ELR (cell line): ENCODE measurements around the gene ANXA6.
A peak's percentile ranks its signal among the peaks of the same experiment; 100 is the strongest.

Experiments used
- DNase-seq: peaks from one replicate; pipeline ENCODE4 v3.0.0-alpha.2; 2015; ENCODE audit warnings: low read depth

ANXA6 gene

GRCh38 chr5:151101151-151101550 lies 56.4 kb downstream of the ANXA6 start:
- no peak for DNase-seq

GRCh38 chr5:151100681-151101080 lies 56.9 kb downstream of the ANXA6 start:
- DNase-seq: no peak

- no peak for DNase-seq
Observed at GRCh38 chr5:151098768-151099121, 58.8 kb downstream of the ANXA6 start.

DNA sequence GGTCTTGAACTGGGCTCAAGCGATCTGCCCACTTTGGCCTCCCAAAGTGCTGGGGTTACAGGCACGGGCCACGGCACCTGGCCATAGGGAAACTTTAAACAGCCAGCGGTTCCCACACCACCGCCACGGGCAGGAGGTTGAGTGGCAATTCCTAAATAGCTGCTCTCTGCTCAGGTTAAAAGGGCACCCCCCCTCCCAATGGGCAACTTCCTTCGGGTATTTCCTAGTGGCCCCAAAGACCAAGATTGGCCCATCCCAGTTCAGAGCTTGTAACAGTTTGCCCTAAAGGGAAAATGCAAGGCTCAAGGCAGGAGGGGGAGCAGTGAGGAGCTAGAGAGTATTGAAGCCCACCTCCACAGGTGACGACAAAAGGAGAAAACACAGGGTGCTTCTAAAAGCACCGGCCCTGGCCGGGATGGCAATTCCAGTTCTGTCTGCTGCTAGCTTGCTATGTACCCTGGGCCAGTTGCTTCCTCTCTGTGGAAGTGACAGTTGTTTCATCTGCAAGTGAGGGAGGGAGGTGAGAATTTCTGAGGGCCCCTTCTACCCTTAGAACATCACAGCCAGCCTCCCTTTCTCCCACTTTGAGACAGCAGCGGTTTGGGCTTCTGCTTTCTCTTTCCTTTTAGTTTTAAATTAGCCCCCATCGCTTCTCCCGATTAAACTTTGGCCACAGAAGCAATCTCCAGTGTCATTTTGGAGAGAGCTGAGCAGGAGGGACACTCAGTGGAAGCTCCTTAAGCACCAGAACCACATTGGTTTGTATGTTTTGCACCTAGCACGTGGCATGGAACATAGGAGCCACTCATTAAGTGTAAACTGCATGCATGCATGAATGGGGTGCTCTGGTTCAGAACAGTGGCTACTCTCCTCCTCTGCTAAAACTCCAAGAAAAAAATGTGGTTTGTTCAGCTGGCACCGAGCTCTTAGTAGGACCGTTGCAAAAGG lies 59.5 kb downstream of the ANXA6 start:
- no peak for DNase-seq

- no peak for DNase-seq
Observed at GRCh38 chr5:151097061-151097460, 60.5 kb downstream of the ANXA6 start.

- no peak for DNase-seq
Observed at GRCh38 chr5:151096001-151096373, 61.6 kb downstream of the ANXA6 start.

GRCh38 chr5:151095341-151096000 lies 62.1 kb downstream of the ANXA6 start:
- DNase-seq: peak; percentile 27

GRCh38 chr5:151094852-151095245 lies 62.7 kb downstream of the ANXA6 start:
- no peak for DNase-seq

DNA sequence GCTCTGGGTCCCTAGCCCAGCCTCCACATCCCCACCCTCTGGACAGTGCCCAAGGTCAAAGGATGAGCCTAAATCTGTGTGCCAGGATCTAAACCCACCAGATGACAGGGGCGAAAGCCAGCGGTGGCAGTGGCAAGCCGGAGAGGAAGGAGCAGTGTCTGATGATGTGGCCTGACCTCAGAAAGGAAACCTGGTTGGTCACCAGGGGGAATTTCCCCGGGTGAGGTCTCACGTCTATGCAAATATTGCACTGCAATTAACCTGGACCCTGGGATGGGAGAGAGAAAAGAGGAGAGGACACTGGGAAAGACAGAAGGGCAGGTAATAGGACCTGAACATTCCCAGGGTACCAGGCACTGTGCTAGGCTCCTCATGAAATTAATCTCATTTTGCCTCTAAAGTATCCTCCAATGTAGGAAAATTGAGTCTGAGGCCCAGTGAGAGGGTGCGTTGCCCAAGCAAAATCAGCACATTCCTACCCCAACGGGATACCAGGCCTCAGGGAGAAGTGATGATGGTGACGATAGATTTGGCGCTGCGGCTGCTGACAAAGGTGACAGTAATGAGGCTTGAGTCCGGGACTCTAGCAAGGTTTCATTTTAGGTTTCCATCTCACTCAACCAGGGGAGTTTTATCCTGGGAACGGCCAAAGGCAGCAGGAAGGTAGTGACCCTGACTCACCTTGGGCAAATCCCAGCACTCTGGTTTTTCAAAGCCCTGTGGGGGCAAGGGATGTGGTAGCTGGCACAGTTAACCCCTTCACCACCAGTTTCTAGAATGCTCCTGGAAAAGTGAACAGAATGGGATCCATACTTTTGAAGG lies 63.3 kb downstream of the ANXA6 start:
- peak; percentile 89 for DNase-seq

DNA sequence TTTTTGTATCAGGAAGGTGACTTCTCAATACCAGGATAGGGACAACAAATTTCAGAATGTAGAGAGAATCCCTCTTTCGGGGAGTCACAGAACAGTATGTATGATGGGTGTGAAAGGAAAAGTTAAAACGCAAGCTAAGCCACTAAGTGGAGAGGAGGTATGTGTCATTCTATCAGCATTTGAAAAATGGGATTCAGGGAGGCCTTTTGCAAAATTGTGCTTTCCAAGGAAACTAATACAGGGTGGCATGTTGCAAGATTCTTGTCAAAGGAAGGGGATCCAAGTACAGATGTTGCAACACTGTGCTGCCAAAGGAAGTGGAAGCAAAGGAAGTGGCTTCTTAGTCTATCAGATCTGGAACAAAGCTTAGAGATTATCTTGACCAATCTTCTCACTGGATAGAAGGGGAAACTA lies 64.1 kb downstream of the ANXA6 start:
- DNase-seq: peak; percentile 98

DNA sequence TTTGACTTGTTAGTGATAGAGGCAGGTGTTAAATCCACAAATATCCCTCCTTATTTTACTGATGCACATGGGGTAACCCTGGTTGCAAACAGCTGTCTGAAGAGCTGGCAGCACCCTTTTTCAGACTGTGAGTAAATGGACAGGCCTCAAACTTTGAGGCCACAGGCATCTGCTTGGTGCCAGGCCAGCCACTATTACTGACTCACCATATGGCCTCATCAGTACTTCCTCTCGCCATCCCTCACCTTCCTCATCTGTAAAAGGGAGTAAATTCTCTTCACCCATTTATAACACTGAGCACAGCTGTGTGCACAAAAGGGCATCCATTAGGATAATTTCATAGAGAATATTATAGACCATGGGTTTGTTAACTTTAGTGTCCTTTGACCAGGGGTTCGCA lies 64.8 kb downstream of the ANXA6 start:
- peak; percentile 89 for DNase-seq

DNA sequence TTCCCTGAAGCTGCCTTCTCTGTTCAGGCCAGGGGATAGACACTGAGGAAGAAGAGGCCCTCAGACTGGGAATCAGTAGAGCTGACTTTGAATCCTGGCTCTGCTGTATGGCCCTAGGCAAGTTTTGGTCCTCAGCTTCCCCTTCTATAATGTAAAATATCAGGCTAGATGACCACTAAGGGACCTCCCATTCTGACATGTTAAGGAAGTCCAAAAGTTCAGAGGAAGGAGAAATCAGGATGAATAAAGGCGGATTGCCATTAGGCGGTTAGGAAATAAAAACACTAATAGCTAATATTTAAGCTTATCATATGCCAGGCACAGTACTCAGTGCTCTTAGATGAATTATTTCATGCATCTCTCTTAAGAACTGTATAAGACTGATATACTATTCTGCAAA lies 67.9 kb downstream of the ANXA6 start:
- no peak for DNase-seq

DNA sequence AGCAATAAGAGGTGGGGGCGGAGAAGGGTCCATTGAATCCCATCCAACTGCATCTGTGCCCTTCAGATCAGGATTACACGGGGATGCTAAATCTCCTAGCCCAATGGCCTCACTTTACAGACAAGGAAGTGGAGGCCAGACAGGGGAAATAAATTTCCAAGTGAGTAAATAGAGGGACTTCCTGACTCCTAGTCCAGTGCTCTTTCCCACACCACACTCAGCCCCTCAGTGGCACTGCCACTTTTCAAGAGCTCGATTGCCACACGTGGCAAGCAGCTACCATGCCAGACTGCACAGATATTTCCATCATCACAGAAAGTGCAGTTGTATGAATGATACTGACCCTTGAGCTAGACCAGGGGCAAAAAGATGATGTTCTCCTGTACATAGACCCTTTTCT lies 68.6 kb downstream of the ANXA6 start:
- DNase-seq: no peak

DNA sequence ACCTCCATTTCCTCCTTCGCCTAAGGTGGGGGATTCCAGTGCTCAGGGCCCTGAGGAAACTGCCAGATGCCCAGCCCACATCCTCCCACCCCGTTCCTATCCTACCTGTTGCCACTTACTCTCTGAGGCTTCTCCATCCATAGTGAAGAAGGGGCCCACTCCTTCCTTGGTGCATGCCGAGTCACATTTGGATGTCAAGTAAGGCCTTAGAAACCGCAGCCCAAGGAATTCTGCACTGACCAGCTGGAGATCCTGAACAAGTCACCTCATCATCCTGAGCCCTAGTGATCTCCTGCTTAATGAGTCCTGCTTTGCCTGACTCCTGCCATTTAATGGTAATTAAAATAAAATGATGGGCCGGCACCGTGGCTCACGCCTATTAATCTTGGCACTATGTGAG lies 70.1 kb downstream of the ANXA6 start:
- DNase-seq: peak; percentile 48

GRCh38 chr5:151086905-151087360 lies 70.6 kb downstream of the ANXA6 start:
- peak; percentile 76 for DNase-seq

DNA sequence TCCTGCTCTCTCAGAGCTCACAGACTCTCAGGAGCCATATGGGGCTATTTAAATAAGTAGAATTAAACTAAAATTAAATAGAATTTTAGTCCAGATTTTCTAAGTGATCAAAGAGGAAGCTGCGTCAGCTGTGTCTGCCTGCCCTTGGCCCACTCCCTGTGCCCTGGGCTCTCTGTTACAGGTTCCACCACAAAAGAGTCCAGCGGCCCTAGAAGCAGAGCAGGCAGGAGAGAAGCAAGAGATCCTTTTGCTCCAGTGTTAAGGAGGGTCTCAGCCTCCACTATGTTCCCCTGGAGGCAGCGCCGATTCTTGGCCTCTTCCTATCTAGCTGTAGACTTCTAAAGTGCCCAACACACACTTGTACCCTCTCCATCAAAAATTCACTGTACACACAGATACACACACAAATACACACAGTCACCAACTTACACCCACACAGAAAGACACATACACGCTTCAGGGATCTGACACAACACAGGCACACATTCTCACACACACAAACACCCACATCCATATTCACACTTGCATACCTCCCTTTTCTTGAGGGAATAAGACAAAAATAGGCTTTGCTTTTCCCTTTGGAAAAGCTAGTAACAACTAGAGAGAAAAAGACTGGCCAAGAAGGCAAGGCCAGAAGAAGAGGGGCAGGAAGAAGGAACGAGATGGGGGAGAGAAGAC lies 71.2 kb downstream of the ANXA6 start:
- DNase-seq: no peak

DNA sequence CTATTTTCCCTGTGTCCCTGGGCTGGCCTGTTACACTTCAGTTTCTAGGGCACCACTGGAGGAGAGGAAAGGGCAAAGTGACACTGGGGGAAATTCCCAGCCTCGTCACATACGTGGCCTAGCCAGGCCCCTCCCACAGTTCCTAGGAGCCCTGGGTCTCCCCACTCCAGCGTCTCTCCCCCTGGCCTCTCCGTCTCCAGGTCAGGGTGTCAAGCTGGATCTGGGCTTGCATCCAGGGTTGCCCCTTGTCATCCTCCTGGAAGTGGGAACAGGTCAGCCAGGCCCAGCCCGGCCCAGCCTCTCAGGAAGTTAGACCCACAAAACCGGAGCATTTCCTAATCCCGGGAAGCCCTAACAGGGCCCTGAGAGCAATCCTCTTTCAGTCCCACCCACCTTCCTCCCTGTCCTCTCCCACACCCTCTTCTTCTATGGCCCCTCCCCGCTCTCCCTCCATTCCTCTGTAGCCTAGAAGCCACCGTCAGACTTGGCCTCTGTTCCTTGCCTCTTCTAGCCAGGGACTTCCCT lies 72.0 kb downstream of the ANXA6 start:
- peak; percentile 83 for DNase-seq

GRCh38 chr5:151084363-151084762 lies 73.2 kb downstream of the ANXA6 start:
- DNase-seq: no peak

GRCh38 chr5:151083081-151083676 lies 74.4 kb downstream of the ANXA6 start:
- peak; percentile 89 for DNase-seq

DNA sequence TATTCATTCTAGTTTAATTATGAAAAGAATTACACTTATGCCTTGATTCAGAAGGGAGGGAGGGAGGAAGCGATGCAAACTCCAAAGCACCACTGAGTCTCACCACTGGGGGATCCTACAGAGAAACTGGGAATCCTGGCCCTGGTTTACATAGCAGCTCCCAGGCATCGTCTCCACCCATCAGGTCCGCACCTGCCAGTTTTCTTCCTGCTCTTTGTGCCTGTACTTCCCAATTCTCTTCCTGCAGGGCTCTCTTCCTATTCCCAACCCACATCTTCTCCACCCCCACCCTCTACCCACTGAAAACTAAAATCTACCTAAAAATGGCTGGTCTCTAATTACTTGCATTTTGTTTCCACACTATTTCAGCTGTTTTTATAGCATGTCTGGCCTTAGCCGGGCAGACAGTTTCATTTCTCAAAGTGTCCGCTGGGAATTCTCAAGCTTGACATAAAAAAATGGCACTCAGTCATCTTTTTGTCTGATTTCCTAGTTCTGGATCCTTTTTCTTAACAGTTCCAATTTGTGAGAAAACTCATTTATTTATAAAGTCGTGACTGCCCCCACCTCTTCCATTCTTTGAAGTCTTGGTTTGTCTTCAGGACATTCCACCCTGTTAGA lies 75.2 kb downstream of the ANXA6 start:
- peak; percentile 74 for DNase-seq
